ENCODE data around the gene TBC1D9B. TPM values are rescaled to one million over a fixed set of nuclear protein-coding genes. Genes with fewer than 3 reads are reported as not detected.

Gene TBC1D9B
- total RNA-seq, 2 experiments from 2014 or later, result 92.4 to 94.6 TPM

DNA sequence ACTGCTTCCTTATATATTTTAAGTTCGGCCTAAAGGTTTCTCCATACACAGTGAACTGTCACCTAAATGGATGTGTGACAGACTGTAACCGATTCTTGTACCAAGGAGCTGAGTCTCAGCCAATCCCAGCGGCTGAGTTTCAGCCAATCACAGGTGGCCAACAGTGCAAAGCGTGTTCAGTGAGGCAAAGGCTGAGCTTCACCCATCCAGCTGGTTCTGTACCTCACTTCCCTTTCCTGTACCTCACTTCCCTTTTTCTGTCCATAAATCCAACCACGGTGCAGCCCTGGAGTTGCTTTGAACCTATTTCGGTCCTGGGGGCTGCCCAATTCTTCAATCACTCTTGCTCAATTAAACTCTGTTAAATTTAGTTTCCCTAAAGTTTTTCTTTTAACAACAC, 15.7 kb upstream of the TBC1D9B start:
- H3K9me3 Mint-ChIP-seq, result no peaks in the 10 kb centered on the region
- ATAC-seq (no peak), DNase-seq (no peak)
- intact Hi-C loops (cut with micrococcal nuclease), result no loop called here
- no peaks in the 10 kb centered on the region for H3K4me1 Mint-ChIP-seq (ENCODE audit: low read depth)
- H3K4me3 Mint-ChIP-seq, result no peak overlapping the region
- no peaks in the 10 kb centered on the region for H3K36me3 Mint-ChIP-seq (ENCODE audit: low read depth)
- ChIA-PET CTCF (interaction anchor here (1.6 kb wide), 1 partner anchor 15 kb away, joined by 4 read pairs; no protein-coding TSS in a partner anchor), POLR2A (no interaction called here)
- TF ChIP-seq, protein P1, sequence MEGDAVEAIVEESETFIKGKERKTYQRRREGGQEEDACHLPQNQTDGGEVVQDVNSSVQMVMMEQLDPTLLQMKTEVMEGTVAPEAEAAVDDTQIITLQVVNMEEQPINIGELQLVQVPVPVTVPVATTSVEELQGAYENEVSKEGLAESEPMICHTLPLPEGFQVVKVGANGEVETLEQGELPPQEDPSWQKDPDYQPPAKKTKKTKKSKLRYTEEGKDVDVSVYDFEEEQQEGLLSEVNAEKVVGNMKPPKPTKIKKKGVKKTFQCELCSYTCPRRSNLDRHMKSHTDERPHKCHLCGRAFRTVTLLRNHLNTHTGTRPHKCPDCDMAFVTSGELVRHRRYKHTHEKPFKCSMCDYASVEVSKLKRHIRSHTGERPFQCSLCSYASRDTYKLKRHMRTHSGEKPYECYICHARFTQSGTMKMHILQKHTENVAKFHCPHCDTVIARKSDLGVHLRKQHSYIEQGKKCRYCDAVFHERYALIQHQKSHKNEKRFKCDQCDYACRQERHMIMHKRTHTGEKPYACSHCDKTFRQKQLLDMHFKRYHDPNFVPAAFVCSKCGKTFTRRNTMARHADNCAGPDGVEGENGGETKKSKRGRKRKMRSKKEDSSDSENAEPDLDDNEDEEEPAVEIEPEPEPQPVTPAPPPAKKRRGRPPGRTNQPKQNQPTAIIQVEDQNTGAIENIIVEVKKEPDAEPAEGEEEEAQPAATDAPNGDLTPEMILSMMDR (IDR thresholded peaks at IDR 0.05), result no peak
- peaks cover 2% of the 10 kb centered on the region for H3K27me3 Mint-ChIP-seq
- H3K27ac Mint-ChIP-seq, result no peak overlapping the region

DNA sequence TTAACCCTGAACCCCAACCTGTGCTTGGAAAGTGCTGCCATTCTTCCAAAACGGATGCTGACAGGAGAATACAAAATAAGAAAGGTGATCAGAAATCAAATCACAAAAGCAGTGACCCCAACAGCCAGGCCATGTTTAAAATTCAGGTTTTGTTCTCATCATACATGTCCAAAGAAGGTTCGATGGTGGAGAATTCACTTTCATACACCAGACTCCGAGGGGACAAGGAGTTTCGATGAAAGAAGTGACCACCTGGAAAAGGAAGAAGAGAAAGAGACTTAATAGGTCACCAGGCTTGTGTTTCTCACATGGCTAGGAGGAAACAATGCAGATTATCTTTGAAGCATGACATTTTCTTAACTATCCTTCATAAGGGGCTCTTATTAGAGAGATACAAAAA, 12.5 kb upstream of the TBC1D9B start:
- peaks cover 9% of the 10 kb centered on the region for H3K27me3 Mint-ChIP-seq
- H3K4me3 Mint-ChIP-seq, result no peak overlapping the region
- H3K4me1 Mint-ChIP-seq (ENCODE audit: low read depth), result no peaks in the 10 kb centered on the region
- H3K36me3 Mint-ChIP-seq (ENCODE audit: low read depth), result no peaks in the 10 kb centered on the region
- ATAC-seq (no peak), DNase-seq (no peak)
- ChIA-PET CTCF (no interaction called here), POLR2A (no interaction called here)
- intact Hi-C loops (cut with micrococcal nuclease), result no loop called here
- H3K9me3 Mint-ChIP-seq, result no peaks in the 10 kb centered on the region
- H3K27ac Mint-ChIP-seq, result no peak overlapping the region
- TF ChIP-seq, protein P1 (IDR thresholded peaks at IDR 0.05), result no peak

DNA sequence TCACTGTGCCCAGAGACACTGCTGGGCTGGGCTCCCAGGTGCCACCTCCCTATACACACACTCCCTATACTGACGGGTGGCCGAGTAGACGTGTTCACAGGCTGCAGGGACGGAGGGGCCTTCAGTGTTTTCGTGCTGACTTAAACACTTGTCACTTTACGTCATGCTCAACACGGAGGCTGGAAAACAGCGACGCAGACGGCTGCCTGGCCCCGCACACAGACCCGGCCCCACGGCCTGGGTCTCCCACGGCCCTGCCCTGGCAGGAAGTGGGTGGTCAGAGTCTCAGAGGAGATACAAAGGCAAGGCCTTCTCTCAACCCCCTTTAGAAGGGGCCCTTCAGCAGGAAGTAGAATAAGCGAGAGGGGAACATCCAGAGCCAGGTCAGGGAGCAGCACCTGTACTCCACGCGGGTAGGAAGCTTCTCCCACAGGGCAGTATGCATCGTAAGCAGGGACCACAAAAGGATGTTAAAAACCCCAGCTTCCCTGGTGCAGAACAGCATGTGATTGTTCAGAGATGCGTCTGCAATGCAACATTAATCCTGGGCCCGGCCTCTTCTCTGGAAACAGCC, 11.9 kb upstream of the TBC1D9B start:
- H3K27ac Mint-ChIP-seq, result no peak overlapping the region
- intact Hi-C loops (cut with micrococcal nuclease), result no loop called here
- ATAC-seq (no peak), DNase-seq (no peak)
- H3K27me3 Mint-ChIP-seq, result peaks cover 9% of the 10 kb centered on the region
- no peaks in the 10 kb centered on the region for H3K9me3 Mint-ChIP-seq
- H3K36me3 Mint-ChIP-seq (ENCODE audit: low read depth), result no peaks in the 10 kb centered on the region
- POLR2A ChIA-PET, result no interaction called here
- no peaks in the 10 kb centered on the region for H3K4me1 Mint-ChIP-seq (ENCODE audit: low read depth)
- CTCF ChIA-PET, result no interaction called here
- TF ChIP-seq, protein P1 (IDR thresholded peaks at IDR 0.05), result no peak
- no peak overlapping the region for H3K4me3 Mint-ChIP-seq

DNA sequence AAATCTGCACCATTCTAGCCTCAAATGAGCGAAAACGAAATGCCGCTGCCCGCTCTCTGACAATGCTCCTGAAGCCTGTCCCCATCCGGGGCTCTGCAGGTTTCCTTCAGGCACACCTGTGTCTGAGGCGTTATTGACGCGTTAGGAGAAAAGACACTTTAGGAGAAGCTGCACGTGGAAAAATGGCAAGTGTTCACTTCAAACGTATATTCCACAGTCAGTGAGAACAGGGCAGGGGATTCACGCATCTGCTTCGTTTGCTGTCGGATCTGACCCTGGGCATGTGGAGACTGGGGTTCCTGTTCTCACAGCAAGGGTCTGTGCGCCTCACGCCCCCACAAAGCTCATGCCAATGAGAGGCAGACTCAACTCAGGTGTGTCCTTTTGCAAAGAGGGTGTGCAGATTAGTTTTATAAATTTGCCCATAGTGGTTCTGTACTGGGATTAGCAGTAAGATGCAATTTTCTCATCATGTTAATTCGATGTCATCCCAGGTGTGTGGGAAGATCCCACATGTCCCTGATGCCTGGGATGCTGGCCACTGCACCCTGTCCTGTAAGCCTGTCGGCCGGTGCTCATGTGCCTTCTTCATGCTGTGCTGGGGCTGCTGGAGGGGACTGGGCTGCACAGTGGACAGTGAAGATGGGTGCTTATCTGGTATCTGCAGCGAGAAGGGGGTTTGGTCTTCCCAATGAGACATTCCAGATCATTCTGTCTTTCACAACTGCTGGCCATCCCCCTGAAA, 11.2 kb upstream of the TBC1D9B start:
- no peaks in the 10 kb centered on the region for H3K36me3 Mint-ChIP-seq (ENCODE audit: low read depth)
- no peak overlapping the region for H3K27ac Mint-ChIP-seq
- ATAC-seq, result no peak
- H3K4me3 Mint-ChIP-seq, result no peak overlapping the region
- H3K4me1 Mint-ChIP-seq (ENCODE audit: low read depth), result no peaks in the 10 kb centered on the region
- no peaks in the 10 kb centered on the region for H3K9me3 Mint-ChIP-seq
- peaks cover 9% of the 10 kb centered on the region for H3K27me3 Mint-ChIP-seq
- TF ChIP-seq, protein P1 (IDR thresholded peaks at IDR 0.05), result no peak
- ChIA-PET CTCF (interaction anchor here (1.4 kb wide), 1 partner anchor 10 kb away, joined by 4 read pairs; no protein-coding TSS in a partner anchor), POLR2A (no interaction called here)
- intact Hi-C loops (cut with micrococcal nuclease), result no loop called here
- DNase-seq, result no peak

DNA sequence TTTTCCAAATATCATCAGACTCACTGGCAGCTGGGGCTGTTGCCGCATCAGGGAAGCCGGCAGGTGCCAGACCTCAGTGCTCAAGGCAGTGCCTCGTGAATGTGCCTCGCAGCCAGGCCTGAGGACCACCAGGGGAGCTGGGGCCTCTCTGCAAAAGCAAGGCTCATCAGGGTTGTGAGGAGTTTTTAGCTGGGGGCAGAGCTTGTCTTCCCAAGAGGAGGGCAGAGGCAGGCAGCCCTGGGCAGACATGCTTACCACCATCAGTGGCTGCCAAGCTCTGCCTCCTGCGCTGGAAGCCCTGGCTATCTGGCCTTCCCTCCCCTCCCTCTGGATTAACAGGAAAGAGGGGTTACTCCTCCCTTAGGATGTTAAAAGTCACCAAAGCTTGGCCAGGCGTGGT, 8.8 kb upstream of the TBC1D9B start:
- H3K36me3 Mint-ChIP-seq (ENCODE audit: low read depth), result no peaks in the 10 kb centered on the region
- H3K4me1 Mint-ChIP-seq (ENCODE audit: low read depth), result no peaks in the 10 kb centered on the region
- H3K27me3 Mint-ChIP-seq, result peaks cover 9% of the 10 kb centered on the region
- H3K27ac Mint-ChIP-seq, result no peak overlapping the region
- TF ChIP-seq, protein P1 (IDR thresholded peaks at IDR 0.05), result no peak
- intact Hi-C loops (cut with micrococcal nuclease), result no loop called here
- no peak for DNase-seq
- CTCF ChIA-PET, result interaction anchor here (0.7 kb wide), 1 partner anchor 8 kb away, joined by 3 read pairs; no protein-coding TSS in a partner anchor
- no peaks in the 10 kb centered on the region for H3K9me3 Mint-ChIP-seq
- no peak overlapping the region for H3K4me3 Mint-ChIP-seq
- POLR2A ChIA-PET, result no interaction called here
- ATAC-seq, result no peak
